Measurements from ENCODE around the gene PAPPA. TPM values are rescaled to one million over a fixed set of nuclear protein-coding genes. Genes with fewer than 3 reads are reported as not detected.

The PAPPA gene
- total and polyA plus RNA-seq, 2 of the 8 experiments (the other 6 are each of a cell fraction or from before 2014, with no cell fraction given) = 0.18 to 0.63 TPM

DNA sequence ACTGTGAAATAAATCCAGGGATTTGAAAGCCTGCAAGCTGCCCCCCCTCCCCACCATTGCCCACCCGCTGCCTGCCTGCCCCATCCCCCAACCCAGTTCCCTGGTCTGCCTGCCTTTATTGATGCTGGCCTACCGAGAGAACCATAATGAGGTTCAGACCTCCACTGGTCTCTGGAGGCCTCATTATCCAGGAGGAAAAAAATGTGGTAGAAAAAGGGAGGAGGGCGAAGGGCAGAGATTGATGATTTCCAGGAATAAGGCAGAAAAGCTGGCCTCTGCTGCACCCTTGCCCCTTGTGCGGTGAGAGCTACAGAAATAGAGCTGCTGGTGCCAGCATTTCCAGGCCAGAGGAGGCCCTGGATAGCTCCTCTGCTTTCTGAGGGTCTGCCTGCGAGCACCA lies 216.1 kb downstream of the PAPPA start (continued):
- TF ChIP-seq TCF12 (IDR thresholded peaks at IDR 0.05; ENCODE audit: low read depth, low read length) = no peak

All from H1 (cell line).